HFFc6 (cell line): ENCODE results near the gene WNT9A. TPM values are rescaled to one million over a fixed set of nuclear protein-coding genes. Genes with fewer than 3 reads are reported as not detected.

Experiments
- DNase-seq: peaks from one replicate; pipeline ENCODE4 v3.0.0-alpha.2; 2018
- H3K27ac Mint-ChIP-seq: 2 replicates; pipeline ENCODE4 v1.8.0; 2020; ENCODE audit warnings: mild to moderate bottlenecking, mixed read lengths
- H3K27me3 Mint-ChIP-seq: 2 replicates; pipeline ENCODE4 v1.8.0; 2021; ENCODE audit warnings: mild to moderate bottlenecking, moderate library complexity, mixed read lengths; ENCODE audit not compliant: insufficient read depth
- H3K36me3 Mint-ChIP-seq: 2 replicates; pipeline ENCODE4 v1.8.0; 2021; ENCODE audit warnings: low read depth, mixed read lengths
- H3K4me1 Mint-ChIP-seq: 2 replicates; pipeline ENCODE4 v1.8.0; 2020; ENCODE audit warnings: low read depth, mixed read lengths
- H3K4me3 Mint-ChIP-seq: 2 replicates; pipeline ENCODE4 v1.8.0; 2020; ENCODE audit warnings: mild to moderate bottlenecking, moderate library complexity, mixed read lengths
- H3K9me3 Mint-ChIP-seq: 2 replicates; pipeline ENCODE4 v1.8.0; 2020; ENCODE audit warnings: mild to moderate bottlenecking, mixed read lengths
- CTCF ChIP-seq: fragments of 200-600 bp; sonication (generic); IDR thresholded peaks from 2 replicates; pipeline ENCODE4 v1.5.0; 2021; ENCODE audit warnings: antibody characterized with exemption, mild to moderate bottlenecking
- total RNA-seq, 6 experiments: library from RNA; stranded (reverse); fragmentation: NEBNext Ultra II Directional; extraction: Animal tissue kit (Norgen Biotek cat#: 25700); gene quantifications; 2 replicates in 1 of 6; 3 replicates in 5 of 6; pipeline ENCODE4 v1.2.3, GENCODE V29; 2021

The WNT9A gene
- total RNA-seq, 6 experiments from 2014 or later = 0.17 to 0.67 (median 0.57) TPM

DNA sequence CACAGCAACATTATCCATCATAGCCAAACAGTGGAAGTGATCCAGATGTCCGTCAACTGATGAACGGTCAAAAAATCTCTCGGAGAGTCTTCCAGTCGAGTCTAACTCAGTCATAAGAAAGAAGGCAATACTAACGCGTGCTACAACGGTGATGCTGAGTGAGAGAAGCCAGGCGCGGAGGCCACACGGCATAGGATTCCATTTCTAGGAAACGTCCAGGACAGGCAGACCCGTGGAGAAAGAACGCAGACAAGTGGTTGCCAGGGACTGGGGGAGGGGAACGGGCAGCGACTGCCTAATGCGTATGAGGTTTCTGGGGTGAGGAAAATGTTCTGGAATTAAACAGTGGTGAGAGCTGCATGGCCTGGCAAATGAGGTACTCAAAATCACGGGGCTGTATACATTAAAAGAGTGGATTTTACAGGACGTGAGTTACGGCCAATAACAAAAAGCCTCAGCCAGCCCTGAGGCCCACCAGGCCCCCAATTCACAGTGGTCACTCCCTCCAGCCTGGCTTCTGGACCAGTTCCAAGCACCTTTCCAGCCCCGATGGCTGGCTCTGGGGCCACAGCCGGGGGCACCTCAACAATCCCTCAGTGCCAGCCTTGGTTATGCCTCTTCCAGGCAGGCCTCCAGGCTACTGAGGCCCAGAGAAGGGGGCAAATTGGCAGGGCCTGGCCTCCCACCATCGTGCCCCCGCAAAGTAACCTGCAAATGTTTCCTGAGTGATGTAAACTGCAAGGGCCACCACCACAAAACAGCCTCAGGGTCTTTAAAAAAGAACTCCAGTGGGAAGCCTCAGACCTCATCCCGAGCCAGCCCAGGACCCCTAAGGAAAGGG is 3.4 kb downstream of the WNT9A start:
- Mint-ChIP-seq H3K4me3 (no peak overlapping the region), H3K9me3 (no peaks in the 10 kb centered on the region), H3K36me3 (no peaks in the 10 kb centered on the region), H3K27me3 (peaks cover 20% of the 10 kb centered on the region), H3K4me1 (peaks cover 16% of the 10 kb centered on the region; the same call in 1 of the 2 replicates), H3K27ac (no peak overlapping the region)
- no peak for DNase-seq
- no peak for TF ChIP-seq CTCF

- no peak overlapping the region for H3K27ac Mint-ChIP-seq
- H3K27me3 Mint-ChIP-seq = peaks cover 16% of the 10 kb centered on the region
- DNase-seq = no peak
- H3K9me3 Mint-ChIP-seq = no peaks in the 10 kb centered on the region
- no peak overlapping the region for H3K4me3 Mint-ChIP-seq
- TF ChIP-seq CTCF = no peak
- H3K4me1 Mint-ChIP-seq = peaks cover 13% of the 10 kb centered on the region; the same call in 1 of the 2 replicates
- H3K36me3 Mint-ChIP-seq = no peaks in the 10 kb centered on the region
These were observed 4.2 kb downstream of the WNT9A start for GRCh38 chr1:227943381-227944089.

GRCh38 chr1:227942716-227943261 is 4.9 kb downstream of the WNT9A start:
- Mint-ChIP-seq H3K27ac (no peak overlapping the region), H3K36me3 (no peaks in the 10 kb centered on the region), H3K27me3 (peaks cover 13% of the 10 kb centered on the region), H3K4me3 (no peak overlapping the region), H3K9me3 (peaks cover 5% of the 10 kb centered on the region), H3K4me1 (peaks cover 11% of the 10 kb centered on the region; the same call in 1 of the 2 replicates)
- TF ChIP-seq CTCF = no peak
- DNase-seq = no peak

DNA sequence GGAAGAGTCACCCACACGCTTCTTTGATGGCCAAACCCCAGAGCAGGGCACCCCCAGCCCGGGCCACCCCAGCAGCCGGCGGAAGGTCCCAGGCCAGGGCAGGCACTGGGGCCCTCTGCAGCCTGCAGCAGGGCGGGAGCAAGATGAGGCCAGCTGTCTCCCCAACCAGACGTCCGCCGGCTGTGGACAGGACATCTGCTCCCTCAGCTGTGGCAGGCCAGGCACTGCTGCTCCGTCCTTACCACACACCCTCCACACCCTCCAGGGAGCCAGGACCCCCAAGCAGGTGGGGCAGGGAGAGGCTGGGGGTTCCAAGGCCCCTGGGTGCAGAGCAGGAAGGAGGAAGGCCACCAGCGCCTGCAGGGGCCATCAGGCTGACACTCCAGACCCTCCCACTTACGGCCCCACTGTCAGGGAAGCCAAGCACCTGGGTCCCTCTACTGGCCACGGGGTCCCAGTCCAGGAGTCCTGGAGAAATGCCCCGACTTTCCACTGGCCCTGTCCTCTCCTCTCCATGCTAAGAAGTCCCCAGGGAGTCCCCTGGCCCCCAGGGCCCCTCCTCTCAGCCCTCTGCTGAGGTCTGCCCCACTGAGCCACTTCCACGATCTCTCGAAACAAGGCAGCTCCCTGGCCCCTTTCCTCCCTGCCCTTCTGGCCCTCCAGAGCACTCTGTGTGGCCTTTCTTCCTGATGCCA is 5.6 kb downstream of the WNT9A start:
- Mint-ChIP-seq H3K9me3 (peaks cover 8% of the 10 kb centered on the region), H3K4me1 (peaks cover 9% of the 10 kb centered on the region; the same call in 1 of the 2 replicates), H3K27ac (no peak overlapping the region), H3K4me3 (no peak overlapping the region), H3K27me3 (peaks cover 13% of the 10 kb centered on the region), H3K36me3 (peaks cover under 1% of the 10 kb centered on the region)
- no peak for DNase-seq
- TF ChIP-seq CTCF = peak; percentile 11; the same call in 1 of the 2 replicates

DNA sequence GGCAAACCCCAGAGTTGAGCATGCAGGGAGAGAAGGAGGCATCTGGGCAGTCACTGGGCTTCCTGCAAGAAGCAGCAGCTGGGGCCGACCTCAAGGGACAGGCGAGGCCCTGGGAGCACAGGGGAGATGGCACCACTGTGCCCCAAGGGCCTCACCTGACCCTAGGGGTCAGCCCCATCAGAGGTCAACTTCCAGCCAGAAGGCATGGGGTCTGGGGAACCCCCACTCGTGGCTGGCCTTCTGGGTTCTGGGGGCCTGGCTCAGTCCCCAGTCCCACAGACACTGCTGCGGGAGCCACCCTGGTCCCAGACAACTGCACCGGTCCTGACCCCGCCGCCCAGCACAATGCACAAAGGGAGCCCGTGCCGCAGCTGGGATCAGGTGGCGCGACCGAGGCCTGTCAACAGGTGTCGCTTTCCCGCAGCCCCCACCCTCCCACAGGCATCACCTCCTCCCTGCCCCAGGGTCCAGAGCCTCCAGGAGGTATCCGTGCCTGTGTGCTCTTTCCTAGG is 6.2 kb downstream of the WNT9A start:
- H3K4me3 Mint-ChIP-seq = no peak overlapping the region
- peaks cover 14% of the 10 kb centered on the region for H3K9me3 Mint-ChIP-seq
- peaks cover 13% of the 10 kb centered on the region for H3K27me3 Mint-ChIP-seq
- H3K36me3 Mint-ChIP-seq = peaks cover 7% of the 10 kb centered on the region
- peaks cover 7% of the 10 kb centered on the region; the same call in 1 of the 2 replicates for H3K4me1 Mint-ChIP-seq
- TF ChIP-seq CTCF = no peak
- no peak overlapping the region for H3K27ac Mint-ChIP-seq
- DNase-seq = no peak
